ENCODE data around the gene NAV2. TPM values are rescaled to one million over a fixed set of nuclear protein-coding genes. Genes with fewer than 3 reads are reported as not detected.

The NAV2 gene
- under 1 TPM; 0.23 to 0.36 TPM for total RNA-seq

- Mint-ChIP-seq H3K9me3 (no peaks in the 10 kb centered on the region), H3K36me3 (ENCODE audit: low read depth) (no peaks in the 10 kb centered on the region), H3K4me3 (peak within 1 kb of the TSS; percentile 76), H3K4me1 (ENCODE audit: low read depth) (peaks cover 22% of the 10 kb centered on the region), H3K27ac (peak within 1 kb of the TSS; percentile 89), H3K27me3 (peaks cover 34% of the 10 kb centered on the region)
- ChIA-PET POLR2A (interaction anchor here (1.0 kb wide), 1 partner anchor 10 kb away, joined by 3 read pairs; no protein-coding TSS in a partner anchor), CTCF (interaction anchor here (1.1 to 2.2 kb wide), 2 partner anchors 11 to 149 kb away, joined by 6 read pairs; no protein-coding TSS in a partner anchor)
- peak; percentile 77 for DNase-seq
- ATAC-seq: peak; percentile 98
- intact Hi-C loops (cut with micrococcal nuclease): no loop called here
- TF ChIP-seq CTCF (IDR thresholded peaks at IDR 0.05): no peak
Observed at GRCh38 chr11:19712281-19713195, at the start of gene NAV2. Gene NAV2 (plus strand): TSS chr11:19712837. CDS start chr11:19713696, 859 bp downstream.

- Mint-ChIP-seq H3K4me3 (no peak overlapping the region), H3K27ac (no peak overlapping the region), H3K4me1 (ENCODE audit: low read depth) (peaks cover 4% of the 10 kb centered on the region), H3K9me3 (no peaks in the 10 kb centered on the region), H3K27me3 (no peaks in the 10 kb centered on the region), H3K36me3 (ENCODE audit: low read depth) (no peaks in the 10 kb centered on the region)
- TF ChIP-seq CTCF (IDR thresholded peaks at IDR 0.05): no peak
- ATAC-seq (no peak), DNase-seq (no peak)
- ChIA-PET POLR2A (no interaction called here), CTCF (no interaction called here)
- intact Hi-C loops (cut with micrococcal nuclease): no loop called here
Observed at GRCh38 chr11:19663206-19663605, 49.4 kb upstream of the NAV2 start.

GRCh38 chr11:19664886-19665548, 47.6 kb upstream of the NAV2 start:
- Mint-ChIP-seq H3K4me3 (no peak overlapping the region), H3K9me3 (no peaks in the 10 kb centered on the region), H3K36me3 (ENCODE audit: low read depth) (no peaks in the 10 kb centered on the region), H3K27me3 (no peaks in the 10 kb centered on the region), H3K4me1 (ENCODE audit: low read depth) (peaks cover 4% of the 10 kb centered on the region), H3K27ac (no peak overlapping the region)
- intact Hi-C loops (cut with micrococcal nuclease): no loop called here
- no peak for ATAC-seq
- TF ChIP-seq CTCF (IDR thresholded peaks at IDR 0.05): no peak
- DNase-seq: no peak
- CTCF ChIA-PET: no interaction called here
- POLR2A ChIA-PET: no interaction called here

- no peak for DNase-seq
- no peak for ATAC-seq
- H3K36me3 Mint-ChIP-seq (ENCODE audit: low read depth): no peaks in the 10 kb centered on the region
- H3K27me3 Mint-ChIP-seq: peaks cover 2% of the 10 kb centered on the region
- ChIA-PET CTCF (no interaction called here), POLR2A (interaction anchor here (0.7 kb wide), 1 partner anchor 15 kb away, joined by 3 read pairs; no protein-coding TSS in a partner anchor)
- intact Hi-C loops (cut with micrococcal nuclease): no loop called here
- no peak for TF ChIP-seq CTCF (IDR thresholded peaks at IDR 0.05)
- H3K9me3 Mint-ChIP-seq: no peaks in the 10 kb centered on the region
- no peak overlapping the region for H3K4me3 Mint-ChIP-seq
- no peak overlapping the region for H3K27ac Mint-ChIP-seq
- no peaks in the 10 kb centered on the region for H3K4me1 Mint-ChIP-seq (ENCODE audit: low read depth)
Observed at GRCh38 chr11:19666951-19667350, 45.7 kb upstream of the NAV2 start.

GRCh38 chr11:19669511-19669910, 43.1 kb upstream of the NAV2 start:
- Mint-ChIP-seq H3K9me3 (no peaks in the 10 kb centered on the region), H3K27me3 (peaks cover 2% of the 10 kb centered on the region), H3K4me1 (ENCODE audit: low read depth) (no peaks in the 10 kb centered on the region), H3K27ac (no peak overlapping the region), H3K36me3 (ENCODE audit: low read depth) (no peaks in the 10 kb centered on the region), H3K4me3 (no peak overlapping the region)
- ATAC-seq (no peak), DNase-seq (no peak)
- intact Hi-C loops (cut with micrococcal nuclease): no loop called here
- ChIA-PET CTCF (no interaction called here), POLR2A (no interaction called here)
- no peak for TF ChIP-seq CTCF (IDR thresholded peaks at IDR 0.05)
